Panc1 (cell line): ENCODE data around the gene MMD2.

Experiments
- CTCF ChIP-seq: fragments of 450-650 bp; IDR thresholded peaks from 2 replicates; pipeline ENCODE4 v1.5.1; 2017; ENCODE audit warnings: mild to moderate bottlenecking
- POLR2AphosphoS5 ChIP-seq: IDR thresholded peaks from 2 replicates; pipeline ENCODE4 v1.6.1; 2012; ENCODE audit warnings: mild to moderate bottlenecking, low read depth, low read length, moderate library complexity
- SIN3A ChIP-seq: IDR thresholded peaks from 2 replicates; pipeline ENCODE4 v1.6.1; 2012; ENCODE audit warnings: low read depth, mild to moderate bottlenecking, low read length, moderate library complexity, borderline replicate concordance; ENCODE audit not compliant: insufficient read depth
- TCF7L2 ChIP-seq: IDR thresholded peaks from 2 replicates; pipeline ENCODE4 v1.6.1; 2011; ENCODE audit warnings: mild to moderate bottlenecking, low read depth, low read length, inconsistent platforms
- TF ChIP-seq, protein P1 (sequence below), 2 experiments: IDR thresholded peaks; 2 replicates each; pipeline ENCODE4 v1.6.1; 2011 to 2012; ENCODE audit warnings: low read depth in 2 of 2, control low read depth in 1 of 2, low read length in 1 of 2, mild to moderate bottlenecking in 1 of 2, moderate library complexity in 1 of 2; ENCODE audit not compliant: insufficient read depth in 1 of 2

- no peak for TF ChIP-seq SIN3A
- TF ChIP-seq CTCF: no peak
- no peak for TF ChIP-seq POLR2AphosphoS5
- no peak for TF ChIP-seq TCF7L2
- TF ChIP-seq, protein P1, sequence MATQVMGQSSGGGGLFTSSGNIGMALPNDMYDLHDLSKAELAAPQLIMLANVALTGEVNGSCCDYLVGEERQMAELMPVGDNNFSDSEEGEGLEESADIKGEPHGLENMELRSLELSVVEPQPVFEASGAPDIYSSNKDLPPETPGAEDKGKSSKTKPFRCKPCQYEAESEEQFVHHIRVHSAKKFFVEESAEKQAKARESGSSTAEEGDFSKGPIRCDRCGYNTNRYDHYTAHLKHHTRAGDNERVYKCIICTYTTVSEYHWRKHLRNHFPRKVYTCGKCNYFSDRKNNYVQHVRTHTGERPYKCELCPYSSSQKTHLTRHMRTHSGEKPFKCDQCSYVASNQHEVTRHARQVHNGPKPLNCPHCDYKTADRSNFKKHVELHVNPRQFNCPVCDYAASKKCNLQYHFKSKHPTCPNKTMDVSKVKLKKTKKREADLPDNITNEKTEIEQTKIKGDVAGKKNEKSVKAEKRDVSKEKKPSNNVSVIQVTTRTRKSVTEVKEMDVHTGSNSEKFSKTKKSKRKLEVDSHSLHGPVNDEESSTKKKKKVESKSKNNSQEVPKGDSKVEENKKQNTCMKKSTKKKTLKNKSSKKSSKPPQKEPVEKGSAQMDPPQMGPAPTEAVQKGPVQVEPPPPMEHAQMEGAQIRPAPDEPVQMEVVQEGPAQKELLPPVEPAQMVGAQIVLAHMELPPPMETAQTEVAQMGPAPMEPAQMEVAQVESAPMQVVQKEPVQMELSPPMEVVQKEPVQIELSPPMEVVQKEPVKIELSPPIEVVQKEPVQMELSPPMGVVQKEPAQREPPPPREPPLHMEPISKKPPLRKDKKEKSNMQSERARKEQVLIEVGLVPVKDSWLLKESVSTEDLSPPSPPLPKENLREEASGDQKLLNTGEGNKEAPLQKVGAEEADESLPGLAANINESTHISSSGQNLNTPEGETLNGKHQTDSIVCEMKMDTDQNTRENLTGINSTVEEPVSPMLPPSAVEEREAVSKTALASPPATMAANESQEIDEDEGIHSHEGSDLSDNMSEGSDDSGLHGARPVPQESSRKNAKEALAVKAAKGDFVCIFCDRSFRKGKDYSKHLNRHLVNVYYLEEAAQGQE (IDR thresholded peaks at IDR 0.05; ENCODE audit: insufficient read depth in 1 of 2, low read depth in 2 of 2, low read length in 1 of 2): no peak
These were observed 7.7 kb downstream of the MMD2 start for GRCh38 chr7:4951304-4951703.
